K562 (cell line): ENCODE measurements around the gene TMEM116. TPM values are rescaled to one million over a fixed set of nuclear protein-coding genes. Genes with fewer than 3 reads are reported as not detected.
A peak's percentile ranks its signal among the peaks of the same experiment; 100 is the strongest.

Experiments
- ARID3A ChIP-seq: IDR thresholded peaks from 2 replicates; pipeline ENCODE4 v1.6.1; 2012; ENCODE audit warnings: low read depth, low read length, improper control_type of control experiment, borderline replicate concordance
- CAMTA2 ChIP-seq: fragments of 250-450 bp; sonication (Bioruptor Pico); conservative IDR thresholded peaks from 2 replicates; pipeline ENCODE4 v1.5.1; 2022
- PHF8 ChIP-seq: fragments of 200-600 bp; sonication (generic); IDR thresholded peaks from 2 replicates; pipeline ENCODE4 v1.6.1; 2012; ENCODE audit warnings: mixed run types, mild to moderate bottlenecking, inconsistent platforms, low read length, moderate library complexity, borderline replicate concordance
- PREB ChIP-seq: sonication (generic); formaldehyde crosslinking; IDR thresholded peaks from 2 replicates; pipeline ENCODE4 v1.8.1; 2023; ENCODE audit warnings: mild to moderate bottlenecking, missing genetic modification reagents
- ZBTB40 ChIP-seq, 2 experiments: fragments of 450-650 bp in 1 of 2; sonication (generic) in 1 of 2; formaldehyde crosslinking in 1 of 2; IDR thresholded peaks; 2 replicates each; pipeline versions ENCODE4 v1.7.1 to v1.9.0; 2016 to 2022; ENCODE audit warnings: inconsistent platforms in 1 of 2, mild to moderate bottlenecking in 1 of 2, missing genetic modification reagents in 1 of 2
- ZC3H4 ChIP-seq: sonication (generic); formaldehyde crosslinking; IDR thresholded peaks from 2 replicates; pipeline ENCODE4 v1.9.0; 2021; ENCODE audit warnings: missing genetic modification reagents, borderline replicate concordance
- ZFP91 ChIP-seq: sonication (generic); formaldehyde crosslinking; IDR thresholded peaks from 2 replicates; pipeline ENCODE4 v1.8.0; 2022; ENCODE audit warnings: mild to moderate bottlenecking, missing genetic modification reagents
- ZNF282 ChIP-seq: sonication (generic); formaldehyde crosslinking; IDR thresholded peaks from 2 replicates; pipeline ENCODE4 v1.8.1; 2023; ENCODE audit warnings: missing genetic modification reagents
- ZNF668 ChIP-seq: fragments of 250-450 bp; sonication (Bioruptor Pico); IDR thresholded peaks from 2 replicates; pipeline ENCODE4 v1.8.0; 2022; ENCODE audit warnings: mild to moderate bottlenecking, inconsistent platforms
- polyA plus RNA-seq, 8 experiments: library from polyadenylated mRNA; depleted of rRNA in 4 of 8; stranded (reverse) in 5 of 8; unstranded in 3 of 8; fragments of >200 nt; fragmentation: Nextera tagmentation in 2 of 8; fragmentation: Illumina TruSeq in 1 of 8; extraction: Ambion mirVana in 2 of 8; extraction: Trizol in 1 of 8; gene quantifications; 2 replicates each; pipeline versions ENCODE4 v1.2.1 to v1.2.3, GENCODE V29; 2011 to 2014; ENCODE audit warnings: inconsistent platforms in 1 of 8, missing spikeins in 1 of 8
- total RNA-seq, 7 experiments: library from RNA; depleted of rRNA in 6 of 7; stranded (reverse); fragments of >200 nt in 6 of 7; fragmentation: Illumina TruSeq in 2 of 7; extraction: Trizol in 2 of 7; gene quantifications; 2 replicates each; pipeline versions ENCODE4 v1.2.1 to v1.2.3, GENCODE V29; 2011 to 2021; ENCODE audit warnings: low replicate concordance in 1 of 7

The TMEM116 gene
- total and polyA plus RNA-seq, 9 of the 15 experiments (the other 6 are each of a cell fraction or from before 2014, with no cell fraction given) = 5.2 to 78.6 (median 13.9) TPM

- TF ChIP-seq ZBTB40 (IDR thresholded peaks at IDR 0.05) = no peak
- peak; percentile 39; the same call in 1 of the 2 replicates for TF ChIP-seq ZBTB40 (CRISPR knock-in tag; IDR thresholded peaks at IDR 0.05)
- TF ChIP-seq PHF8 = peak; percentile 51
- TF ChIP-seq ARID3A = peak; percentile 51; the same call in 1 of the 2 replicates
- no peak for TF ChIP-seq ZNF668
- TF ChIP-seq ZFP91 (CRISPR knock-in tag) = no peak
- TF ChIP-seq ZNF282 = no peak
- TF ChIP-seq ZC3H4 = peak; percentile 93
- no peak for TF ChIP-seq PREB (CRISPR knock-in tag)
- no peak for TF ChIP-seq CAMTA2 (CRISPR knock-in tag)
These were observed 837 bp upstream of the TMEM116 start (continued) for GRCh38 chr12:112013601-112014402.
